Neural cell (in vitro differentiated cells): ENCODE measurements around the gene ACTN4.

Source experiments
- CTCF ChIP-seq: fragments of 450-650 bp; IDR thresholded peaks from 2 replicates; pipeline ENCODE4 v1.5.1; 2014; ENCODE audit warnings: antibody characterized with exemption, mild to moderate bottlenecking, moderate library complexity; ENCODE audit not compliant: poor library complexity, severe bottlenecking
- RAD21 ChIP-seq: fragments of 450-650 bp; conservative IDR thresholded peaks from 2 replicates; pipeline ENCODE4 v1.6.1; 2014; ENCODE audit warnings: antibody characterized with exemption, mild to moderate bottlenecking, moderate library complexity
- TAF1 ChIP-seq: IDR thresholded peaks from 2 replicates; pipeline ENCODE4 v1.6.1; 2012; ENCODE audit warnings: low read depth

- TF ChIP-seq CTCF (no peak), TAF1 (no peak), RAD21 (no peak)
These were observed 51.0 kb downstream of the ACTN4 start for GRCh38 chr19:38698225-38699026.
